GM18873 (cell line): Measurements from ENCODE around the gene MRTFA.

Source experiments
- ATAC-seq: cut with Tn5 transposase; IDR thresholded peaks from one replicate; pipeline ENCODE4 v1.9.1; 2021; ENCODE audit warnings: mild to moderate bottlenecking, moderate library complexity, moderate number of reproducible peaks; ENCODE audit not compliant: unreplicated experiment, low FRiP score

The MRTFA gene

GRCh38 chr22:40418366-40419201 is 217.9 kb downstream of the MRTFA start:
- no peak for ATAC-seq

GRCh38 chr22:40417881-40418280 is 218.6 kb downstream of the MRTFA start:
- no peak for ATAC-seq

GRCh38 chr22:40417041-40417440 is 219.5 kb downstream of the MRTFA start:
- ATAC-seq = no peak

- ATAC-seq = no peak
Measured at GRCh38 chr22:40416636-40417035, 219.9 kb downstream of the MRTFA start.

GRCh38 chr22:40416267-40416570 is 220.3 kb downstream of the MRTFA start:
- ATAC-seq = no peak

- no peak for ATAC-seq
Measured at GRCh38 chr22:40415531-40416266, 220.8 kb downstream of the MRTFA start.

GRCh38 chr22:40414838-40415505 is 221.5 kb downstream of the MRTFA start:
- no peak for ATAC-seq

- ATAC-seq = no peak
Measured at GRCh38 chr22:40414311-40414710, 222.2 kb downstream of the MRTFA start.

- no peak for ATAC-seq
Measured at GRCh38 chr22:40413873-40414272, 222.6 kb downstream of the MRTFA start.

- ATAC-seq = no peak
Measured at GRCh38 chr22:40412441-40412840, 224.1 kb downstream of the MRTFA start.

- ATAC-seq = no peak
Measured at GRCh38 chr22:40411506-40411861, 225.0 kb downstream of the MRTFA start.

GRCh38 chr22:40410731-40411505 is 225.6 kb downstream of the MRTFA start:
- ATAC-seq = no peak

- ATAC-seq = no peak
Measured at GRCh38 chr22:40410272-40410671, 226.2 kb downstream of the MRTFA start.

- no peak for ATAC-seq
Measured at GRCh38 chr22:40409613-40410113, 226.9 kb downstream of the MRTFA start.

GRCh38 chr22:40408718-40409612 is 227.6 kb downstream of the MRTFA start:
- no peak for ATAC-seq

- no peak for ATAC-seq
Measured at GRCh38 chr22:40407831-40408717, 228.4 kb downstream of the MRTFA start.

- no peak for ATAC-seq
Measured at GRCh38 chr22:40407021-40407761, 229.3 kb downstream of the MRTFA start.
